ENCODE data around the gene CDKAL1. TPM values are rescaled to one million over a fixed set of nuclear protein-coding genes. Genes with fewer than 3 reads are reported as not detected.
"Not testable (repeated sequence)": the region's sequence is repeated elsewhere in the genome, so short reads cannot be mapped to it uniquely, and the experiment has no call there.

The CDKAL1 gene
- total RNA-seq, 1 donor, result 12.1 TPM

DNA sequence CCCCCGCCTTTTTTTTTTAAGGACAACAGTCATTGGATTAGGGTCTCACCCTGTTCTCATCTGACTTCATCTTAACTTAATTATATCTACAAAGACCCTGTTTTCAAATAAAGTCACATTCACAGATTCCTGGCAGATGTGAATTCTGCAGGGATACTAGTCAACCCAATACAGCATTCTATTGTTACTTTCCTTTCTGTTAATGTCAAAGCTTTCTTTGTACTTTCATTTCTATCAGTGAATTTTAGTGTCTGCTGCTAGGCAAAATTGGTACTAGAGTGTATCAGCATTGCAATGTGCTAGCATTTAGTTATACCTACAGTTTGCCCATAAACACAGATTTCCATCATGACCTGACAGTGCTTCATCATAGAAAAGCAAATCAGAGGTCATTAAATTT, 281.9 kb downstream of the CDKAL1 start:
- no peak for DNase-seq (ENCODE audit: low read depth in 2 of 3, low spot score in 2 of 3)

DNA sequence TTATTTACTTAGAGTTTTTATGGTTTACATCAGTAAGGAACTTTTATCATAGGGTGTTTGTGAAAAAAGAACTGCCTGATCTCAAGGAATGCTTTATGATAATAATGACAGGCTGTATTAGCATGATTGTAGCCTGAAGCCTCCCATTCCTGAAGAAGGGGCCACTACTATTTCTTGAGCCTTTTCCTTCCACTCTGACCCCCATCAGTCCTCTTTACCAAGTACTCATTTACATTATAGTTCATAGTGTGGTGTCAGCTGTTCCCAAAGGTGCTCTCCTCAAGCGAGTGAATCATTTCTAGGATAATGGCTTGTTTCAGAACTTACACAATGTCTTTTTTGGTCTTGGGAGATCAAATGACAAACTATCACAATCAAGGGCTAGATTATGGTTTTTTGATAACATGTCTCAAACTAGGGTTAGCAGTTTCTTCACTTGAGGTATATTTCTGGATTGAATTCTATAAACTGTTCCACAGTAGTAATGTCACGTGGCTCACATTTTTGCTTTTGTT, 283.6 kb downstream of the CDKAL1 start:
- no peak for DNase-seq (ENCODE audit: low read depth in 2 of 3, low spot score in 2 of 3)

DNA sequence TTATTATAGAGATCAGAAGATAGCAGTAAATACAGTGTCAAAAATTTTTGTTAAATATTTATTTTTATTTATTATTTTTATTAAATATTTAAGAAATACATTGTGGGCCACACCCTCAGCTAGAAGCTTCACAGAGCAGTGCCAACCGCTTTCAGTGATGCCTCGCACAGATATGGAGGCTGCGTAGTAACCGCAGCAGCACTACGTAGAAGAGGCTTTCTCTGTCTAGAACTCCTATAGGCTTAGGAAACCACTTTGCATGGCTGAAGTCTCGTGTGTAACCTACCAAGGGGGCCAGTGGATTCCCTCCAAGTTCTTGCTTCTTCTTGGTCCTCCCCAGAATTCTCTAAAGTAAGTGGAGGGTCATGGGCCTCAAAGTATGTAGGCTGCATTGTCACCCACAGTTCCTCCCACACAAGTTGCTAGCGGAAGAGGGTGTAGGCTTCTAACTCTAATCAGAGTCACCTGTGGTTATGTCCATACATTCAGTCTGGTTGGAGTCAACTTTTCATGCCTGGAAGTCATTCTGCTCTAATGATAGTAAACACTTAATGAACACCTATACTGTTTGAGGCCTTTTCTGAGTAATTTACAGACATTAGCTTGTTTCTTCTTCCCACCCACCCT, 285.6 kb downstream of the CDKAL1 start:
- DNase-seq (ENCODE audit: low read depth in 2 of 3, low spot score in 2 of 3), result no peak

DNA sequence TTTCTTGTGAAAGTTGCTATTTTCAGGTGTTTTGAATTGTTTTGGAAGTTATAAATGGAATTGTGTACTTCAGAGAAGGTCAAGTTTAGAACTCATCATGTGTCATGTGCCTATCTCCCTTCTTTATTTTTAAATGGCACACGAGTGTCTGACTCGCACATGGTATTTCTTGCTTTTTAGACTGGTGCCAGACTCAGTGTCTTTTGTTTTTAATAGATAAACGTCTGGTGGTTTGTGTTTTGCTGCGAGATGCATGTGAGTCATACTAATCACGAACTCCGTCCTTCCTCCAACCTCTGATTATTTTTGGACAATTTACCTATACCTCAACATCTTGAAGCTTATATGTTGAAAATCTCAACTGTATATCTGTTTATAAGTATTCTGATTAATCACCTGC, 292.1 kb downstream of the CDKAL1 start:
- no peak for DNase-seq (ENCODE audit: low read depth in 2 of 3, low spot score in 2 of 3)

DNA sequence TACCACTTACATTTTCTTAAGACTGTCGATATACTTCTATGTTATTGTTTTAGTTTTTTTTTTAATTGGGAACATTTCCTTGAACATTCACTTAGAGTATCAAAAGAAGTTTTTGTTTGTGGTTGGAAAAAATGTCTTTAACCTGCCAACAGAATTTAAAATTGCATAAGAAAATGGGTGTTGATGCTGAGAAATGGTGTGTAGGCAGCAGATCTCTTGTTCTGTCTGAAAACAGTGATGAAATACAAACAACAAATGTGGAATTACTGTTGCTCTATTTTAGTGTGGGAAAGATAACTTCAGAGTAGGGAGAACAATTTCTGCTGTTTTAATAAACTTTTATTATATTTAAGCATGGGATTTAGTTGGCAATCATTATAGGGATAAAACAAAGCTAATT, 293.5 kb downstream of the CDKAL1 start:
- DNase-seq (ENCODE audit: low read depth in 2 of 3, low spot score in 2 of 3), result no peak

DNA sequence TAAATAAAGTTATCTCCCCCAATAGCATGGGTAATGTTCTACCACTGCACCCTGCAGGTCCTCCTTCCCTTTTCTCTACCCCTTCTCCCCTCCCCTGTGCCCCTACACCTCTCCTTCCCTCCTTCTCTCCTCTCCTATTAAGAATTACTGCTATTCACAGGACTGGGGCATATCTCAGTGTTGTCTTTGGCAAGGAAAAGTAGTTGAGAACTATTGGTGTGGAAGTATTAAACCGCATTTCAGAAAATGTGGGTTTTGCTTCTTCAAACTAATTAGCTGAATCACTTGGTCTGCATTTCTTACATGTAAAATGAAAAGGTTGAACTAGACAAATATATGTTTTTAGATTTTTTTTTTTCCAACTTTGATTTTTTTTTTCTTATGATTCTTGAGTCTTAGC, 296.3 kb downstream of the CDKAL1 start:
- no peak for DNase-seq (ENCODE audit: low read depth in 2 of 3, low spot score in 2 of 3)

DNA sequence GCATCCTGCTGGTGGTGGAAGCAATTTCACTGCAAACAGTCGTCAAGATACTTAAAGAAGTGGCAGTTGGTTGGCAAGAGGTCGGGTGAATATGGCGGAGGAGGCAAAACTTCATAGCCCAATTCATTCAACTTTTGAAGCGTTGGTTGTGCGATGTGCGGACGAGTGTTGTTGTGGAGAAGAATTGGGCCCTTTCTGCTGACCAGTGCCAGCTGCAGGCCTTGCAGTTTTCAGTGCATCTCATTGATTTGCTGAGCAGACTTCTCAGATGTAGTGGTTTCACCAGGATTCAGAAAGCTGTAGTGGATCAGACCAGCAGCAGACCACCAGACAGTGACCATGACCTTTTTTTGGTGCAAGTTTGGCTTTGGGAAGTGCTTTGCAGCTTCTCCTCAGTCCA, 297.0 kb downstream of the CDKAL1 start:
- not testable (repeated sequence) for DNase-seq (ENCODE audit: low read depth in 2 of 3, low spot score in 2 of 3)

DNA sequence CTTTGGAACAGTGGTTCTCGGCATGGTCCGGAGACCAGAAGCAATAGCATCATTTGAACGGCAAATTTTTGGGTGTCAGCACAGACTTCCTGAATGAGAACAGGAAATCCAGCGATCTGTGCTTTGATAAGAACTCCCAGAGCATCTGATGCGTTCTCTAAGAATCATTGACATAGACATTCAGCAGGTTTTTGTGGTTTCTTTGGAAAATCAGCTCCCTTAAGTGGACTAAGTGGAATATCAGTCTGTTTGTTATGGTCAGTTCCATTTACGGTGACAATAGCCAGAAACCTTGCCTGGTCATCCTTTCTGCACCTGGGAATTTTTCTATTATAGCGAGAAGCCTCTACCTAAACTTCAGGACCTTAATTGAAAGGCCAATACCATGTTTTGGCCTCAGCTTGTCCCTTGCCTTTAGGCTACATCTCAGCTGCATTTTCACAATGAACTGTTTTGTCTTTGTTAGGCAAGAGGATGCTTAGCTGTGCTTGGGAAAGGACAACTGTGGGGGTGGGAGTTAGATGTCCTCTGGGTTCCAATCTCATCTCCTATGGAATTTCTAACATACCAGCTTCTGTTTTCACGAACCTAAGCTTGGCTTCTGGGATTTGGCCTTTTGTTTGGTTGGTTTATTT, 299.7 kb downstream of the CDKAL1 start:
- no peak for DNase-seq (ENCODE audit: low read depth in 2 of 3, low spot score in 2 of 3)

DNA sequence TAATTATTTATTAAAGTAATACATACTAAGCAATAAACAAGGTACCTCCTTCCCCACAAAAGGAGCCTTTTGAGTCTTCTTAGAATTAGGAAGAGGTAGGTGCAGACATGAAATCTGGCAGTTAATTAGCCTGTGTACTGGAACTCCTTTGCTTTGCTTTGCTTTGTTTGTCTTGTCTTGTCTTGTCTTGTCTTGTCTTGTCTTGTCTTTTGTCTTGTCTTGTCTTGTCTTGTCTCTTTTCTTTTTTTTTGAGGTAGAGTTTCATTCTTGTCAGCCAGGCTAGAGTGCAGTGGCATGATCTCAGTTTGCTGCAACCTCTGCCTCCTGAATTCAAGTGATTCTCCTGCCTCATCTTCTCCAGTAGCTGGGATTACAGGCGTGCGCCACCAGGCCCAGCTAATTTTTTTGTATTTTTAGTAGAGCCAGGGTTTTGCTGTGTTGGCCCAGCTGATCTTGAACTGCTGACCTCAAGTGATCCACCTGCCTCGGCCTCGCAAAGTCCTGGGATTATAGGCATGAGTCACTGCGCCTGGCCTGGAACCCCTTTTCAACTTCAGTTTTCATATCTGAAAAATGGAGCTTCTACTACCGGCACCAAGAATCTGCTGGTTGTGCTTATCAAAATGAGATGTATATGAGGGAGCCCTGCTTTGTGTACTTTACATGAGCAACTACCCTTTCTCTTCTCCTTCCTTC, 301.2 kb downstream of the CDKAL1 start:
- no peak for DNase-seq (ENCODE audit: low read depth in 2 of 3, low spot score in 2 of 3)

DNA sequence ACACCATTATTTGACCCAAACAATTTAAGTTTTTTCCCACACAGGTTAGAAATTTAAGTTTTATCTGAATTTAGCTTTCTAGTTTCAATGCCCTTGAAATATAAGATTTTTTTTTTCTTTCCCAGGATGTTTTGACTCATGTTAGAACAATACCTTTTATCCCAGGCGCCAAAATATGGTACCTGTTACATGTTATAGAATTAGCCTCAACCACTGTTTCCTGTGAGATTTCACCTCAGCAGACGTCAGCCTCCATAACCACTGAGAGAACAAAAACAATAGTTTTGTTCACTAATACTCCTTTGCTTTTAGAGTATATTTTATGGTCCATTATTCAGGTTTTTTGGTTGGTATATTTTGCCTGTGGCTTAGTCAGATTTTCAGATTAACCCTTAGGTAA, 302.9 kb downstream of the CDKAL1 start:
- no peak for DNase-seq (ENCODE audit: low read depth in 2 of 3, low spot score in 2 of 3)

DNA sequence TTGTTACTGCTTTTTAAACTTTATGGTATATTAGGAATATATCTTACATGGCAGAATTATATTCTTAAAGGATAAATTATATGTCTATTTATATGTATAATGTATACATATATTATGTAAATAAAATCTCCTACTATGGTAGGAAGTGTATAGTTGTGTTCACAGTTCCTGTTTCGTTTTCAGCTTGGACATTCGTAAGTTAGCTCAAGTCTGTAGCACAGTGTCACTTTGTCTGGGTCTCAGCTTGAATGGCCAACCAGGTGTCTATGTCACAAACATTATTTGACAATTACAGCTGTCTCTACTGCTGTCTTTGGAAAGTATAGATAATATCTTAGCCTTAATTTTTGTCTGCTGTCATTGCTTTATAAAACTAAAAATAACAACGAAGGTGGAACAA, 303.9 kb downstream of the CDKAL1 start:
- DNase-seq (ENCODE audit: low read depth in 2 of 3, low spot score in 2 of 3), result no peak

DNA sequence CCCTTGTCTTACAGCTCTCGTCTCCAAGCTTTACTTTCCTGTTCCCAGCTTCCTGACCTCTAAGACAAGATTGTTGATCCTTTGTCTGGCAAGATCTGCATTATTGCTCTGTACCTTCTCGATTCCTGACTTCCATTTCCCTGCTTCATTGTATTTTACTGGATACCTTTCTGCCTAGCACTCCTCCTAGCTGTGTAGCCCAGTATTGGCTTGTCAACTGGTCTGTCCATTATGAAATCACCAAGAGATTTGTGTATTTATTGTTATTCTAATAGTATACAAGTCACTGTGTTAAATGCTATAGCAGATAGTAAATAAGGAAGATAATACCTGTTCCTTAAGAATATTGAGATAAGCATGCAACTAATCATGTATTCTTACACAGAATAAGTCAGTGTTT, 305.4 kb downstream of the CDKAL1 start:
- DNase-seq (ENCODE audit: low read depth in 2 of 3, low spot score in 2 of 3), result no peak

DNA sequence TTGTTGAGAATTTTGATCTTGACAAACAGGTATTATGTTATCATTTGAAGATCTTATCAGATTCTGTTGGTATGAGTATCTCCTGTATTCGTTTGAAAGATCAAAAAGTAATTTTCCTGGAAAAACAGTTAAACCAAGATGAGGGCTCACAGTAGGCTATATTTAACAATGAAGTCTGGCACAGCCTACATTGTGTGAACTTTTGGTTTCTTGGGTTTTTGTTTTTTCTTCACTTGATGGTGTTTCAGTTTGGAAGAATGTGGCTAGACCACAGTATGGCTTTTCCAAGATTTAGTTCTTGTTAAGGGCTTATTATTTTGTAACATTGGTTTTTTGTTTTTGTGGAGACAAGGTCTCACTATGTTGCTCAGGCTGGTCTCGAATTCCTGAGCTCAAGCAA, 306.4 kb downstream of the CDKAL1 start:
- no peak for DNase-seq (ENCODE audit: low read depth in 2 of 3, low spot score in 2 of 3)

DNA sequence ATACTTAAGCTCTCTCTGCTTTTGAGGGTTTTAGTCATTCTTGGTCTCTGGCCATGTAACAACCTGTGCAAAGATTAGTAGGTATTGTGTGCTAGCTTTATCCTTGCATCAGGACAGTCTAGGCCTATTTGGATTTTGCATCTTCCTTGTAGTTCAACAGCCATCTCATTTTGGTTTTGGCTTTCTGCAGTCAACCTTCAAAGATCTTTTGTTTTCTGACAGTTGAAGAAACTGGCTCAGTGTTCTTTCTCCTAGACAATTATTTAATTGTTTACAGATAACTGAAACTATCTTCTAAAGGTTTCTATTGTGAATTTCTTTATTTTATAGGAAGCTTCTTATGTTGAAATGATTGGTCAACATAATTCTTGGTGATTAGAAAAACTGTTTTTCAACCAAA, 307.5 kb downstream of the CDKAL1 start:
- no peak for DNase-seq (ENCODE audit: low read depth in 2 of 3, low spot score in 2 of 3)

DNA sequence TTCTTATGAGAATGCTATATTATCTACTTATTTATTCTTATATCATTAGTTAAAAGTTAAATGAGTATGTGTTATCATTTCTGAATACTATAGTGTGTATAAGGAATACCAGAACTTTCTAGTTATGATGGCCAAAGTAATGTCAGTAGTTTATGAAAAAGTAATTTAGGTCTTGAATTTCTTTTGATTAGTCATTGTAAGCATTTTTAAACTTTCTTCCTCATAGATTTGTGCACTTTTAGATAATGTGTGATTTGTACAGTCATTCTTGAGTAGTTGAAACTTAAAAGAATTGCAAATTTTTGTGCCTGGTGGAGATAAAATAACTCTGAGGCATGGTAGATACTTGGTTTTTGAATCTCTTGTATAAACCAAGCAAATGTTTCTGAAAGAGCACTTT, 311.3 kb downstream of the CDKAL1 start:
- DNase-seq (ENCODE audit: low read depth in 2 of 3, low spot score in 2 of 3), result no peak

DNA sequence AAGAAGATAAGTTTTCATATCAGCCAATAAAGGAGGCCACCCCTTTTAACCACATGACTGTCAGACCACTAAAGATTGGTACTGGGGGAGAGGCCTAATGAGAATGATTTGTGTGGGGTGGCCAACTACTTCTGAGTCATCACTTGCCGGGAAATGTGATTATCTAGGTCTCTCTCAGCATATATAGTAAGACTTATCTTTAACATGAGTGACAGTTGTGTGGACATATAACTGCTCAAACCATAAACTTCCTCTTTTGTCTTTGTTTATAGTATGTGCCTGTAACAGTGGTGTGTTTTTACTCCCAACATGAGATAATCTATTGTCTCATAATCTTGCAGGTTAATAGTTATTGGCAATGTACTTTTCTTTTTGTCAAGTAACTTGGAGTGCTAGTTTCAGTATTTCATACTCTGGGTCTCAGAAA, 312.4 kb downstream of the CDKAL1 start:
- peak in 2 of 3 donors; percentile 68 to 72 for DNase-seq (ENCODE audit: low read depth in 2 of 3, low spot score in 2 of 3)

DNA sequence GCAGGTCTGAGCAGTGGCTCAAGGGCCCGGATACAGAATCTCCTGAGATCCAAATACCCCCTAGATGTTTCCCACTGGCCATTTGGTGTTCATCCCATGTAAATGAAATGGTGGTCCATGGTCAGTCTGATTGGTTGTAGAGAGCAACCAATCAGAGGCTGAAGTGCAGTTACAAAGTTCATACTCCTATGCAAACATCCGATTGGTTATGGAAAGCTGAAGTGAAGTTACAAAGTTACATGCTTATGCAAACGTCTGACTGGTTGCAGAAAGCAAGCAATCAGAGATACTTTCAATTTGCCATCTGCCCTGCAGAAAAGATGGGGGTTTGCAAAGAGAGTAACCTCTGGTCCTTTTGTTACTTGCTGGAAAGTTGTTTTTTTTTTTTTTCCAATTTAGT, 313.6 kb downstream of the CDKAL1 start:
- DNase-seq (ENCODE audit: low read depth in 2 of 3, low spot score in 2 of 3), result no peak

DNA sequence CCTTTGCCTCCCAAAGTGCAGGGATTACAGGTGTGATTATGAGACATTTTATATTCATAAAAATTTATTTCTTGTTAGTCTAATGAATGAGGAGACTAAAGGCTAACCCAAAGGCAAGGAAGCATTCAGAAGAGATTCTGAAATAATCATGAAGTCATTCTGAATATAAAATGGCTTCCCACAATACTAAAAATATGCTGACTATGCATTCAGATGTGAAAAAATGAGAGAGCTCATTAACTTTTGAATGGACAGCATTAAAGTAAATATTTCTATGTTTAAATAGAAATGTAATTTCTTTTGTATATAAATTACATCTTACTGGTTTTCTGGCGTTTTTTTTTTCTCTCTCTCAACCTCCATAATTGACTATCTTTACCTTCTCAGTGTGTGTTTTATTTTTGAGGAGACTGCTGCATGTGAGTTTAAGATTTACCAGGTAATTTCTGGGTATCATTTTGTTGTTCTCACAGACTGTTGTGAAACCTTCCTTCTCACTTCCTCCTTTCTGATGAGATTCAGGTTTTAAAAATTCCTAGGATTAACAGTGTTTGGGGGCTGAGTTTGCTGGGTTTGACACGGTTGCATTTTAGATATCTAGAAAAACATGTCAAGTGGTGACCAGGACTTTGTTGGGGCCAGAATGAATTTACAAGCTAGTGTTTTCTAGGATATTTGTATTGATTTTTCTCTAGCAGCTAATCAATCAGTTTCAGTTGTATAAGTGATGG, 316.6 kb downstream of the CDKAL1 start:
- DNase-seq (ENCODE audit: low read depth in 2 of 3, low spot score in 2 of 3), result no peak

DNA sequence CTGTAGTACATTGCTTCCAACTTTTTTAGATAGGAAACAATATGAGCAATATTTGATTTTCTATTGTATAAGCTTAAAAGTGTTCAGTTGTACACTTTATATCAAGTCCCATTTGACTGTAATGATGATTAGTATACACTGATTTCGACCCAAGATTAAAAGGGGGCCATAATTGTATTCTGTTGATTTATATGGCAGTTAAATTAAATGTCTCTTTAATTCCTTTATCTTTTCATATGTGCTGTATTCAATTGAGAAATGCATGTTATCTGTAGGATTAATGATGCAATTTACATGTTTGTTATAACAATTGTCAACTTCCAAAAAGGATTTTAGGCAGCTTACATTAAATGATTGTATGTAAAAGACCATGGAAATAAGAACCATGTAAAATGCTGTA, 317.5 kb downstream of the CDKAL1 start:
- DNase-seq (ENCODE audit: low read depth in 2 of 3, low spot score in 2 of 3), result no peak

DNA sequence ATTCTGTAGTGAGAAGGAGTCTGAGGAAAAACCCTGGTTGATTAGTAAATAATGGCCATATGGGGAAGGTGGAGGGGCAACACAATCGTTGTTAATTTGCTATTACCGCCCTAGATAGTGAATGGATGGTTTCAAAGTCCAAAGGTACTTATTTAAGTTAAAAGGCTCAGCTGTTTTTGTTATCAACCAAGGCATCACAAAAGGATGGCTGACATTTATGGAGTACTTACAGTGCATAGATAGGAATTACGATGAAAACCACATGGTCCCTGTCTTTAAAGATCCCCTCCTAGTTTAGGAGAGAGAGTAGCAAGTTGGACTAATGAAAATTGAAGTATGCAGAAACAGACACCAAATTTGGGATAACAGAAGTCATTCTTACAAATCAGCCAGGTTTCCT, 319.6 kb downstream of the CDKAL1 start:
- DNase-seq (ENCODE audit: low read depth in 2 of 3, low spot score in 2 of 3), result no peak

DNA sequence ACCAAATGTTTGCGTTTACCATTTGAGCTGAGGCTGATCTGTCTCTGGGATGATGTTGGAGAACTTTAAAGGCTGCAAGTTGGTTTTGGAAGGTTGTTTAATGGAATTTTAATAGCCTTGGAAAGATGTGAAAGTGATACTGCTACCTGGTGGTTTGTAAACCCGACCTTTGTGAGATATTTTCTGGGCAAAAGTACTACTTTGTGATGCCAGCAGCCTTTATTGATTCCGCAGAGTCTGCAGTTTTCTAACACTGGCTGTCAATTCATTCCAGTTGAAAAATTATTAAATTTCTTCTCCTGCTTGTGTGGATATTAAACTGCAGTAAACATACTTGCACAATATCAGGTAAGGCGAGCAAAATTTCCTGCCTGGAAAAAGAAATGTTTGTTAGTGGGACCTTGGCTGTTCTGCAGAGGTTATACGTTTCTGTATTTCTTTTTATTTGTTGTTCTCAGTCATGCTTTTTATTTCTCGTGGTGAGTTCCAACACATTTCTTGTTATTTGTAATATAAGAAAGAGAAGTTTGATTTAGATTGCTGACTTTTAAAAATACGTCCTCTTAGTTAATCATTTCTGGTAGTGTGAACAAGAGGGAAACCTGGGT, 322.5 kb downstream of the CDKAL1 start:
- no peak for DNase-seq (ENCODE audit: low read depth in 2 of 3, low spot score in 2 of 3)

All from hematopoietic multipotent progenitor cell (in vitro differentiated cells).